Measurements from ENCODE around the gene SLC43A3.

- no peak for TF ChIP-seq CTCF (IDR thresholded peaks at IDR 0.05; ENCODE audit: insufficient read depth, low read length)
- no peak for TF ChIP-seq POLR2AphosphoS5 (IDR thresholded peaks at IDR 0.05; ENCODE audit: low read depth)
- TF ChIP-seq GABPA (IDR thresholded peaks at IDR 0.05; ENCODE audit: low read depth), result no peak
- TF ChIP-seq REST (IDR thresholded peaks at IDR 0.05; ENCODE audit: insufficient replicate concordance, low read depth), result no peak
Measured at GRCh38 chr11:57418131-57418530, 8.8 kb downstream of the SLC43A3 start.
